ENCODE measurements around the gene CCNE1. TPM values are rescaled to one million over a fixed set of nuclear protein-coding genes. Genes with fewer than 3 reads are reported as not detected.

Gene CCNE1
- total and polyA plus RNA-seq, 2 experiments from 2014 or later, result 19.9 to 24.6 TPM

- H3K27me3 ChIP-seq, result no peaks in the 10 kb centered on the region
Measured at GRCh38 chr19:29860492-29860891, 48.7 kb downstream of the CCNE1 start.

GRCh38 chr19:29861574-29861973 lies 49.8 kb downstream of the CCNE1 start:
- TF ChIP-seq EZH2 (IDR thresholded peaks at IDR 0.05; ENCODE audit: borderline replicate concordance), result no peak
- no peak for TF ChIP-seq CTCF (IDR thresholded peaks at IDR 0.05; ENCODE audit: poor library complexity)
- no peak for TF ChIP-seq EZH2phosphoT487 (IDR thresholded peaks at IDR 0.05; ENCODE audit: low read depth, severe bottlenecking, unreplicated experiment)
- 90% methylated on average over 7 of the region's 7 CpGs for WGBS (ENCODE audit: low lambda C conversion rate, missing lambda C conversion rate)
- H3K4me2 ChIP-seq, result no peak overlapping the region
- no peaks in the 10 kb centered on the region for H3K9me2 ChIP-seq (replicated peaks; ENCODE audit: insufficient read depth)
- no peak overlapping the region for H3K27ac ChIP-seq
- H3K4me3 ChIP-seq, result no peak overlapping the region
- no peaks in the 10 kb centered on the region for H3K36me3 ChIP-seq (replicated peaks; ENCODE audit: insufficient read depth, low read depth)
- H2AFZ ChIP-seq, result no peak overlapping the region
- H3K27me3 ChIP-seq, result no peaks in the 10 kb centered on the region
- H3K4me1 ChIP-seq (ENCODE audit: insufficient read depth), result peaks cover 3% of the 10 kb centered on the region
- no peaks in the 10 kb centered on the region for H3K9me3 ChIP-seq (ENCODE audit: low read depth)
- H3K79me2 ChIP-seq, result no peaks in the 10 kb centered on the region
- DNase-seq (ENCODE audit: low spot score), result no peak
- no peaks in the 10 kb centered on the region for H4K20me1 ChIP-seq (ENCODE audit: insufficient read depth, poor library complexity, severe bottlenecking)

More at GRCh38 chr19:29860492-29860891, 48.7 kb downstream of the CCNE1 start:
- H3K4me1 ChIP-seq (ENCODE audit: insufficient read depth), result peaks cover 3% of the 10 kb centered on the region
- H3K9me2 ChIP-seq (replicated peaks; ENCODE audit: insufficient read depth), result no peaks in the 10 kb centered on the region
- no peaks in the 10 kb centered on the region for H4K20me1 ChIP-seq (ENCODE audit: insufficient read depth, poor library complexity, severe bottlenecking)
- 95% methylated on average over 2 of the region's 3 CpGs for WGBS (ENCODE audit: low lambda C conversion rate, missing lambda C conversion rate)
- no peaks in the 10 kb centered on the region for H3K9me3 ChIP-seq (ENCODE audit: low read depth)
- H3K4me3 ChIP-seq, result no peak overlapping the region
- no peak overlapping the region for H2AFZ ChIP-seq
- H3K27ac ChIP-seq, result no peak overlapping the region
- H3K4me2 ChIP-seq, result no peak overlapping the region
- no peaks in the 10 kb centered on the region for H3K79me2 ChIP-seq
- no peaks in the 10 kb centered on the region for H3K36me3 ChIP-seq (replicated peaks; ENCODE audit: insufficient read depth, low read depth)
- no peak for DNase-seq (ENCODE audit: low spot score)
- TF ChIP-seq EZH2 (IDR thresholded peaks at IDR 0.05; ENCODE audit: borderline replicate concordance), result no peak
- no peak for TF ChIP-seq EZH2phosphoT487 (IDR thresholded peaks at IDR 0.05; ENCODE audit: low read depth, severe bottlenecking, unreplicated experiment)
- no peak for TF ChIP-seq CTCF (IDR thresholded peaks at IDR 0.05; ENCODE audit: poor library complexity)

GRCh38 chr19:29866011-29866410 lies 54.2 kb downstream of the CCNE1 start:
- no peaks in the 10 kb centered on the region for H3K79me2 ChIP-seq
- H3K27me3 ChIP-seq, result no peaks in the 10 kb centered on the region
- H3K36me3 ChIP-seq (replicated peaks; ENCODE audit: insufficient read depth, low read depth), result no peaks in the 10 kb centered on the region
- H3K4me2 ChIP-seq, result no peak overlapping the region
- H3K9me3 ChIP-seq (ENCODE audit: low read depth), result no peaks in the 10 kb centered on the region
- H2AFZ ChIP-seq, result no peak overlapping the region
- TF ChIP-seq EZH2phosphoT487 (IDR thresholded peaks at IDR 0.05; ENCODE audit: low read depth, severe bottlenecking, unreplicated experiment) (no peak), EZH2 (IDR thresholded peaks at IDR 0.05; ENCODE audit: borderline replicate concordance) (no peak), CTCF (IDR thresholded peaks at IDR 0.05; ENCODE audit: poor library complexity) (no peak)
- no peaks in the 10 kb centered on the region for H3K4me1 ChIP-seq (ENCODE audit: insufficient read depth)
- H4K20me1 ChIP-seq (ENCODE audit: insufficient read depth, poor library complexity, severe bottlenecking), result no peaks in the 10 kb centered on the region
- no peak overlapping the region for H3K27ac ChIP-seq
- H3K4me3 ChIP-seq, result no peak overlapping the region
- DNase-seq (ENCODE audit: low spot score), result no peak
- H3K9me2 ChIP-seq (replicated peaks; ENCODE audit: insufficient read depth), result no peaks in the 10 kb centered on the region
- WGBS (ENCODE audit: low lambda C conversion rate, missing lambda C conversion rate), result 86% methylated on average over 5 of the region's 5 CpGs

GRCh38 chr19:29867984-29868383 lies 56.2 kb downstream of the CCNE1 start:
- TF ChIP-seq EZH2 (IDR thresholded peaks at IDR 0.05; ENCODE audit: borderline replicate concordance) (no peak), EZH2phosphoT487 (IDR thresholded peaks at IDR 0.05; ENCODE audit: low read depth, severe bottlenecking, unreplicated experiment) (no peak), CTCF (IDR thresholded peaks at IDR 0.05; ENCODE audit: poor library complexity) (no peak)
- no peaks in the 10 kb centered on the region for H3K36me3 ChIP-seq (replicated peaks; ENCODE audit: insufficient read depth, low read depth)
- no peaks in the 10 kb centered on the region for H3K79me2 ChIP-seq
- no peak overlapping the region for H2AFZ ChIP-seq
- H3K9me2 ChIP-seq (replicated peaks; ENCODE audit: insufficient read depth), result no peaks in the 10 kb centered on the region
- no peak for DNase-seq (ENCODE audit: low spot score)
- H3K27me3 ChIP-seq, result peaks cover 4% of the 10 kb centered on the region
- H3K9me3 ChIP-seq (ENCODE audit: low read depth), result no peaks in the 10 kb centered on the region
- H3K27ac ChIP-seq, result no peak overlapping the region
- no peak overlapping the region for H3K4me2 ChIP-seq
- WGBS (ENCODE audit: low lambda C conversion rate, missing lambda C conversion rate), result 83% methylated on average over 1 of the region's 1 CpG
- peaks cover 1% of the 10 kb centered on the region for H3K4me1 ChIP-seq (ENCODE audit: insufficient read depth)
- H4K20me1 ChIP-seq (ENCODE audit: insufficient read depth, poor library complexity, severe bottlenecking), result no peaks in the 10 kb centered on the region
- H3K4me3 ChIP-seq, result no peak overlapping the region
